Neural cell (in vitro differentiated cells): ENCODE measurements around the gene LAMB2. TPM values are rescaled to one million over a fixed set of nuclear protein-coding genes. Genes with fewer than 3 reads are reported as not detected.

Source experiments
- H2AFZ ChIP-seq: fragments of 200-600, 300-800 bp; sonication (generic), shearing (Covaris generic); 2 replicates; pipeline ENCODE4 v1.6.0; 2014; ENCODE audit warnings: low read depth, mild to moderate bottlenecking, antibody characterized with exemption, low read length, moderate library complexity
- H3F3A ChIP-seq: fragments of 200-600 bp; shearing (Covaris generic); 2 replicates; pipeline ENCODE4 v1.6.1; 2016; ENCODE audit warnings: mild to moderate bottlenecking, moderate library complexity, mixed read lengths, antibody characterized with exemption, low read length; ENCODE audit not compliant: insufficient read depth, poor library complexity, severe bottlenecking
- H3K27ac ChIP-seq: fragments of 200-600, 300-800 bp; sonication (generic), shearing (Covaris generic); 2 replicates; pipeline ENCODE4 v1.5.1; 2014; ENCODE audit warnings: mild to moderate bottlenecking, low read length, moderate library complexity
- H3K27me3 ChIP-seq: fragments of 300-800, 200-600 bp; sonication (generic), shearing (Covaris generic); 2 replicates; pipeline ENCODE4 v1.6.0; 2014; ENCODE audit warnings: mild to moderate bottlenecking, low read depth, low read length, moderate library complexity; ENCODE audit not compliant: insufficient read depth
- H3K36me3 ChIP-seq: fragments of 300-800, 200-600 bp; sonication (generic), shearing (Covaris generic); 2 replicates; pipeline ENCODE4 v1.5.1; 2014; ENCODE audit warnings: mild to moderate bottlenecking, antibody characterized with exemption, low read length, moderate library complexity; ENCODE audit not compliant: insufficient read depth
- H3K4me2 ChIP-seq: fragments of 300-800, 200-600 bp; sonication (generic), shearing (Covaris generic); 2 replicates; pipeline ENCODE4 v1.6.0; 2014; ENCODE audit warnings: mild to moderate bottlenecking, low read length
- H3K4me3 ChIP-seq: fragments of 300-800, 200-600 bp; sonication (generic), shearing (Covaris generic); 2 replicates; pipeline ENCODE4 v1.5.1; 2014; ENCODE audit warnings: mild to moderate bottlenecking, low read length, moderate library complexity
- H3K79me2 ChIP-seq: fragments of 200-600 bp; shearing (Covaris generic); replicated peaks from 2 replicates; pipeline ENCODE4 v1.6.0; 2014; ENCODE audit warnings: mild to moderate bottlenecking, low read length, moderate library complexity; ENCODE audit not compliant: insufficient read depth
- H3K9ac ChIP-seq: fragments of 300-800, 200-600 bp; sonication (generic), shearing (Covaris generic); 2 replicates; pipeline ENCODE4 v1.6.1; 2016; ENCODE audit warnings: mild to moderate bottlenecking, low read length, mixed read lengths
- H3K9me2 ChIP-seq: fragments of 200-600 bp; shearing (Covaris generic); 2 replicates; pipeline ENCODE4 v1.6.1; 2016; ENCODE audit warnings: mild to moderate bottlenecking, low read length, mixed read lengths; ENCODE audit not compliant: insufficient read depth
- H3K9me3 ChIP-seq: fragments of 200-600, 300-800 bp; sonication (generic), shearing (Covaris generic); 2 replicates; pipeline ENCODE4 v1.6.1; 2016; ENCODE audit warnings: mild to moderate bottlenecking, mixed run types, low read length, moderate library complexity, mixed read lengths
- H4K20me1 ChIP-seq: fragments of 200-600 bp; shearing (Covaris generic); 2 replicates; pipeline ENCODE4 v1.6.1; 2016; ENCODE audit warnings: mild to moderate bottlenecking, mixed run types; ENCODE audit not compliant: insufficient read depth
- EP300 ChIP-seq: fragments of 450-650 bp; conservative IDR thresholded peaks from 2 replicates; pipeline ENCODE4 v1.6.1; 2014; ENCODE audit warnings: antibody characterized with exemption, mild to moderate bottlenecking, moderate library complexity; ENCODE audit not compliant: poor library complexity, severe bottlenecking
- EZH2 ChIP-seq: fragments of 200-600, 300-800 bp; shearing (Covaris generic), sonication (generic); IDR thresholded peaks from 2 replicates; pipeline ENCODE4 v1.6.1; 2014; ENCODE audit warnings: antibody characterized with exemption, low read length, borderline replicate concordance, mild to moderate bottlenecking; ENCODE audit not compliant: insufficient read depth, poor library complexity, severe bottlenecking
- MXI1 ChIP-seq: fragments of 450-650 bp; conservative IDR thresholded peaks from 2 replicates; pipeline ENCODE4 v1.6.1; 2014; ENCODE audit warnings: antibody characterized with exemption, mild to moderate bottlenecking; ENCODE audit not compliant: poor library complexity, severe bottlenecking
- POLR2AphosphoS5 ChIP-seq: IDR thresholded peaks from 2 replicates; pipeline ENCODE4 v1.6.1; 2012
- RAD21 ChIP-seq: fragments of 450-650 bp; conservative IDR thresholded peaks from 2 replicates; pipeline ENCODE4 v1.6.1; 2014; ENCODE audit warnings: antibody characterized with exemption, mild to moderate bottlenecking, moderate library complexity
- SMC3 ChIP-seq: fragments of 450-650 bp; conservative IDR thresholded peaks from 2 replicates; pipeline ENCODE4 v1.6.1; 2014; ENCODE audit warnings: antibody characterized with exemption, mild to moderate bottlenecking, moderate library complexity; ENCODE audit not compliant: poor library complexity
- TAF1 ChIP-seq: IDR thresholded peaks from 2 replicates; pipeline ENCODE4 v1.6.1; 2012; ENCODE audit warnings: low read depth
- polyA plus RNA-seq: library from polyadenylated mRNA; depleted of rRNA; stranded (reverse); fragments of >200 nt; gene quantifications from 2 replicates; pipeline ENCODE4 v1.2.3, GENCODE V29; 2014
- TF ChIP-seq, protein P1 (sequence below): fragments of 450-650 bp; IDR thresholded peaks from 2 replicates; pipeline ENCODE4 v1.5.1; 2014; ENCODE audit warnings: antibody characterized with exemption, mild to moderate bottlenecking, moderate library complexity; ENCODE audit not compliant: poor library complexity, severe bottlenecking
- TF ChIP-seq, protein P2 (sequence below): IDR thresholded peaks from 2 replicates; pipeline ENCODE4 v1.6.1; 2012; ENCODE audit warnings: borderline replicate concordance

The LAMB2 gene
- polyA plus RNA-seq, 1 donor from 2014 or later: 15.9 TPM

DNA sequence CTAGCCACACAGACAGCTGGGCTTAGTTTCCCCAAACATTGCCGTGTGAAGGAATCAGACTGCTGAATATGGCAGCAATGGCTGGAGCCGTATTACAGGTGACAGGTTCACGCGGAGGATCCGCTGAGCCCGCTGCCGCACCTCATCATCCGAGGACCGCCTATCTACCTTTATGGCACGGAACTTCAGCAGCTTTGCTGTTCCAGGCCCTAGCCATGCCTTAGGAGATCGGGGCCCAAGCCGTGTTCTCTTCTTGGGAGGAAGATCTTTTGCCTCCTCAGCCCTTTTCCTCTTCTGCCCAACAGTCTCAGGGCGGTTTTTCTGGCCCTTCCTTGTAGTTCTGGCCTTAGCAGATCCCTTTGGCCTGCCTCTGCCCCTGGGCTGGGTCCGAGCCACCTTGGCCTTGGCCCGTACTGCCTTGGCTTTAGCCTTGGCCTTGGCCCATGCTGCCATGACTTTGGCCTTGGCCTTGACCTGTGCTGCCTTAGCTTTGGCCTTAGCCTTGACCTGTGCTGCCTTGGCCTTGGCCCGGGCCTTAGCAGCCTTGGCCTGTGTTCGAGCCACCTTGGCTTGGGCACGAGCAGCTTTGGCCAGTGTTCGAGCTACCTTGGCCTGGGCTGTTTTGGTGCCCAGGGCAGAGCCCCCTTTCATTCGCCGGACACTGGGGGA is 30.0 kb upstream of the LAMB2 start:
- Histone ChIP-seq H3F3A (no peaks in the 10 kb centered on the region), H3K4me2 (no peak overlapping the region), H3K27ac (no peak overlapping the region), H3K4me3 (no peak overlapping the region), H3K27me3 (no peaks in the 10 kb centered on the region), H2AFZ (no peak overlapping the region), H3K9ac (no peak overlapping the region), H3K36me3 (no peaks in the 10 kb centered on the region), H3K9me2 (no peaks in the 10 kb centered on the region), H3K79me2 (peaks cover 24% of the 10 kb centered on the region), H4K20me1 (no peaks in the 10 kb centered on the region), H3K9me3 (no peaks in the 10 kb centered on the region)
- no peak for TF ChIP-seq POLR2AphosphoS5
- TF ChIP-seq, protein P1, sequence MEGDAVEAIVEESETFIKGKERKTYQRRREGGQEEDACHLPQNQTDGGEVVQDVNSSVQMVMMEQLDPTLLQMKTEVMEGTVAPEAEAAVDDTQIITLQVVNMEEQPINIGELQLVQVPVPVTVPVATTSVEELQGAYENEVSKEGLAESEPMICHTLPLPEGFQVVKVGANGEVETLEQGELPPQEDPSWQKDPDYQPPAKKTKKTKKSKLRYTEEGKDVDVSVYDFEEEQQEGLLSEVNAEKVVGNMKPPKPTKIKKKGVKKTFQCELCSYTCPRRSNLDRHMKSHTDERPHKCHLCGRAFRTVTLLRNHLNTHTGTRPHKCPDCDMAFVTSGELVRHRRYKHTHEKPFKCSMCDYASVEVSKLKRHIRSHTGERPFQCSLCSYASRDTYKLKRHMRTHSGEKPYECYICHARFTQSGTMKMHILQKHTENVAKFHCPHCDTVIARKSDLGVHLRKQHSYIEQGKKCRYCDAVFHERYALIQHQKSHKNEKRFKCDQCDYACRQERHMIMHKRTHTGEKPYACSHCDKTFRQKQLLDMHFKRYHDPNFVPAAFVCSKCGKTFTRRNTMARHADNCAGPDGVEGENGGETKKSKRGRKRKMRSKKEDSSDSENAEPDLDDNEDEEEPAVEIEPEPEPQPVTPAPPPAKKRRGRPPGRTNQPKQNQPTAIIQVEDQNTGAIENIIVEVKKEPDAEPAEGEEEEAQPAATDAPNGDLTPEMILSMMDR: no peak
- TF ChIP-seq EP300: no peak
- no peak for TF ChIP-seq EZH2
- TF ChIP-seq TAF1: no peak
- no peak for TF ChIP-seq SMC3
- TF ChIP-seq RAD21: no peak
- TF ChIP-seq, protein P2, sequence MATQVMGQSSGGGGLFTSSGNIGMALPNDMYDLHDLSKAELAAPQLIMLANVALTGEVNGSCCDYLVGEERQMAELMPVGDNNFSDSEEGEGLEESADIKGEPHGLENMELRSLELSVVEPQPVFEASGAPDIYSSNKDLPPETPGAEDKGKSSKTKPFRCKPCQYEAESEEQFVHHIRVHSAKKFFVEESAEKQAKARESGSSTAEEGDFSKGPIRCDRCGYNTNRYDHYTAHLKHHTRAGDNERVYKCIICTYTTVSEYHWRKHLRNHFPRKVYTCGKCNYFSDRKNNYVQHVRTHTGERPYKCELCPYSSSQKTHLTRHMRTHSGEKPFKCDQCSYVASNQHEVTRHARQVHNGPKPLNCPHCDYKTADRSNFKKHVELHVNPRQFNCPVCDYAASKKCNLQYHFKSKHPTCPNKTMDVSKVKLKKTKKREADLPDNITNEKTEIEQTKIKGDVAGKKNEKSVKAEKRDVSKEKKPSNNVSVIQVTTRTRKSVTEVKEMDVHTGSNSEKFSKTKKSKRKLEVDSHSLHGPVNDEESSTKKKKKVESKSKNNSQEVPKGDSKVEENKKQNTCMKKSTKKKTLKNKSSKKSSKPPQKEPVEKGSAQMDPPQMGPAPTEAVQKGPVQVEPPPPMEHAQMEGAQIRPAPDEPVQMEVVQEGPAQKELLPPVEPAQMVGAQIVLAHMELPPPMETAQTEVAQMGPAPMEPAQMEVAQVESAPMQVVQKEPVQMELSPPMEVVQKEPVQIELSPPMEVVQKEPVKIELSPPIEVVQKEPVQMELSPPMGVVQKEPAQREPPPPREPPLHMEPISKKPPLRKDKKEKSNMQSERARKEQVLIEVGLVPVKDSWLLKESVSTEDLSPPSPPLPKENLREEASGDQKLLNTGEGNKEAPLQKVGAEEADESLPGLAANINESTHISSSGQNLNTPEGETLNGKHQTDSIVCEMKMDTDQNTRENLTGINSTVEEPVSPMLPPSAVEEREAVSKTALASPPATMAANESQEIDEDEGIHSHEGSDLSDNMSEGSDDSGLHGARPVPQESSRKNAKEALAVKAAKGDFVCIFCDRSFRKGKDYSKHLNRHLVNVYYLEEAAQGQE: no peak
- TF ChIP-seq MXI1: no peak

DNA sequence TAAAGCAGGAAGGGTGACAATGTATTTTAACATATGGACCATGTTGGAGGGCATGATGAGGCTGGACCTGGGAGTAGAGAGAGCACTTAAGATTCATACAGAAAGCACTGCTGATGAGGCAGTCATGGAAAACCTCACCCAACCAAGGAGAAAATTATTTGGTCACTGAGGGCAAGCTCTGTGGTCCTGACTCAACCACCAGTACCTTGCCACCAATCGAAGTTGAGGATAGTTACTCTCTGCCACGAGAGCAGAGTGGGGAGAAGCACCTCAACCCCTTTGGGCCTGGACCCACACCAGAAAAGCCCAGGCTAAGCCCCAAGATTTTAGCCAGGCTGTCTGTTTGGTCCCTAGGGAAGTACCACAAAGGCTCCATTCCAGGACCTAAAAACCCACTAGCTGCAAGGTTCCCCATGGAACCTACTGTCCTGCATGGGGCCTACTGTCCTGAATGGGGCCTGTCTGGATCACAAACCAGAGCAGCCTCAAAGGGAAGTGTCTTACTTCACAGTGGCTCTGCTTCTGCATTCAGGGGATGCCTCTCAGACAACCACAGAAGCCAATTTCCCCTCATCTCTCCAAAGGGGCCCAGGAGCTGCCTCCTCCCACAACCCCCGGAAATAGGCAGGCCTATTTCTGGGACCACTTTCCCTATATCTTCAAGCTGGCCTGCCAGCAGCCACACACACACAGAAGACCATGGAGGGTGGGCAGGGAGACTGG is 29.1 kb upstream of the LAMB2 start:
- H3K9ac ChIP-seq: no peak overlapping the region
- H3K9me2 ChIP-seq: no peaks in the 10 kb centered on the region
- H3K79me2 ChIP-seq: peaks cover 24% of the 10 kb centered on the region
- no peak overlapping the region for H3K27ac ChIP-seq
- H3K27me3 ChIP-seq: no peaks in the 10 kb centered on the region
- H3F3A ChIP-seq: no peaks in the 10 kb centered on the region
- H4K20me1 ChIP-seq: no peaks in the 10 kb centered on the region
- no peak for TF ChIP-seq EZH2
- TF ChIP-seq EP300: no peak
- TF ChIP-seq, protein P2: no peak
- no peak for TF ChIP-seq SMC3
- no peak for TF ChIP-seq POLR2AphosphoS5
- TF ChIP-seq, protein P1: no peak
- no peak for TF ChIP-seq MXI1
- TF ChIP-seq TAF1: no peak
- no peak for TF ChIP-seq RAD21
- H2AFZ ChIP-seq: no peak overlapping the region
- no peaks in the 10 kb centered on the region for H3K9me3 ChIP-seq
- no peaks in the 10 kb centered on the region for H3K36me3 ChIP-seq
- no peak overlapping the region for H3K4me3 ChIP-seq
- H3K4me2 ChIP-seq: no peak overlapping the region
